GM19397 (cell line): Measurements from ENCODE around the gene CXCL1.

Experiments
- ATAC-seq: cut with Tn5 transposase; IDR thresholded peaks from one replicate; pipeline ENCODE4 v1.9.1; 2021; ENCODE audit warnings: mild to moderate bottlenecking, moderate library complexity; ENCODE audit not compliant: unreplicated experiment

Gene CXCL1

GRCh38 chr4:73851293-73851692, 17.9 kb upstream of the CXCL1 start:
- ATAC-seq = no peak

- no peak for ATAC-seq
Observed at GRCh38 chr4:73852771-73853170, 16.4 kb upstream of the CXCL1 start.

- no peak for ATAC-seq
Observed at GRCh38 chr4:73853246-73853704, 15.9 kb upstream of the CXCL1 start, which contains the start of gene PF4V1. PF4V1 (plus strand) TSS chr4:73853296; CDS start chr4:73853363, 67 bp downstream.

- no peak for ATAC-seq
Observed at GRCh38 chr4:73853718-73854473, 15.3 kb upstream of the CXCL1 start.

- ATAC-seq = no peak
Observed at GRCh38 chr4:73855406-73855805, 13.8 kb upstream of the CXCL1 start.

- ATAC-seq = no peak
Observed at GRCh38 chr4:73856518-73856917, 12.7 kb upstream of the CXCL1 start.

- ATAC-seq = no peak
Observed at GRCh38 chr4:73859614-73860088, 9.5 kb upstream of the CXCL1 start.

- ATAC-seq = no peak
Observed at GRCh38 chr4:73860181-73860580, 9.0 kb upstream of the CXCL1 start.

- no peak for ATAC-seq
Observed at GRCh38 chr4:73860917-73861316, 8.3 kb upstream of the CXCL1 start.

GRCh38 chr4:73862322-73862721, 6.9 kb upstream of the CXCL1 start:
- ATAC-seq = no peak

GRCh38 chr4:73864365-73864764, 4.8 kb upstream of the CXCL1 start:
- no peak for ATAC-seq

- no peak for ATAC-seq
Observed at GRCh38 chr4:73864961-73865360, 4.2 kb upstream of the CXCL1 start.

GRCh38 chr4:73865431-73866096, 3.6 kb upstream of the CXCL1 start:
- no peak for ATAC-seq

- ATAC-seq = no peak
Observed at GRCh38 chr4:73866246-73866645, 2.9 kb upstream of the CXCL1 start.

- no peak for ATAC-seq
Observed at GRCh38 chr4:73867783-73868182, 1.4 kb upstream of the CXCL1 start.

GRCh38 chr4:73868206-73869129, 725 bp upstream of the CXCL1 start:
- no peak for ATAC-seq

- no peak for ATAC-seq
Observed at GRCh38 chr4:73870260-73870659, 1.1 kb downstream of the CXCL1 start.

GRCh38 chr4:73870768-73871167, 1.6 kb downstream of the CXCL1 start:
- no peak for ATAC-seq

- no peak for ATAC-seq
Observed at GRCh38 chr4:73871511-73872310, 2.5 kb downstream of the CXCL1 start.
